Small intestine (tissue), 16 donors: ENCODE measurements around the gene SLC17A5. TPM values are rescaled to one million over a fixed set of nuclear protein-coding genes. Genes with fewer than 3 reads are reported as not detected.

ENCODE experiments used
- DNase-seq, 2 donors: peaks; one replicate each; pipeline versions ENCODE4 v3.0.0 to v3.0.0-alpha.2; 2013
- FAIRE-seq: peaks from 2 replicates; lab custom pipeline; 2012; peaks lifted over from hg19 to GRCh38; lab: Jason Lieb, UNC
- H3K27ac ChIP-seq, 3 donors: one replicate each; pipeline ENCODE4 v1.5.1; 2013; ENCODE audit warnings: low read length in 2 of 3, mild to moderate bottlenecking in 2 of 3, control low read depth in 1 of 3, inconsistent platforms in 1 of 3, low read depth in 1 of 3, moderate library complexity in 1 of 3
- H3K27me3 ChIP-seq, 3 donors: one replicate each; pipeline ENCODE4 v1.6.1; 2013; ENCODE audit warnings: low read length in 3 of 3, inconsistent platforms in 1 of 3; ENCODE audit not compliant: control insufficient read depth in 3 of 3, insufficient read depth in 3 of 3
- H3K36me3 ChIP-seq, 3 donors: one replicate each; pipeline ENCODE4 v1.6.1; 2013; ENCODE audit warnings: low read length in 3 of 3, inconsistent platforms in 1 of 3, low read depth in 1 of 3, mild to moderate bottlenecking in 1 of 3, moderate library complexity in 1 of 3; ENCODE audit not compliant: control insufficient read depth in 3 of 3, insufficient read depth in 2 of 3
- H3K4me1 ChIP-seq, 3 donors: one replicate each; pipeline ENCODE4 v1.6.1; 2013; ENCODE audit warnings: low read length in 2 of 3, inconsistent platforms in 1 of 3, low read depth in 1 of 3, mild to moderate bottlenecking in 1 of 3, moderate library complexity in 1 of 3; ENCODE audit not compliant: control insufficient read depth in 3 of 3, insufficient read depth in 2 of 3
- H3K4me3 ChIP-seq, 3 donors: one replicate each; pipeline ENCODE4 v1.5.1; 2013; ENCODE audit warnings: low read length in 3 of 3, control low read depth in 1 of 3, inconsistent platforms in 1 of 3, low read depth in 1 of 3, mild to moderate bottlenecking in 1 of 3, moderate library complexity in 1 of 3
- H3K9me3 ChIP-seq, 2 donors: one replicate each; pipeline ENCODE4 v1.6.1; 2013; ENCODE audit warnings: low read depth in 1 of 2, low read length in 1 of 2; ENCODE audit not compliant: control insufficient read depth in 2 of 2, insufficient read depth in 1 of 2
- WGBS, 3 donors: extraction: QIAGEN DNeasy Blood & Tissue Kit; methylation state at CpG; one replicate each; pipeline ENCODE4 v1.1.7; 2013; 5-methylcytosine and 5-hydroxymethylcytosine counted together
- long read RNA-seq, 10 donors: transcript quantifications; one replicate each; lab custom pipeline, GENCODE V29; 2026
- polyA plus RNA-seq, 4 donors: library from polyadenylated mRNA; stranded (reverse) in 3 of 4; unstranded in 1 of 4; fragments of 200-250 nt in 3 of 4; fragments of 120-200 nt in 1 of 4; gene quantifications; one replicate each; pipeline versions ENCODE4 v1.2.1 to v1.2.3, GENCODE V29; 2013
- donor health status: healthy with polysubstance abuse.
- donor health status: control.
- donor health status: control.
- donor health status: Bipolar disorder and iron deficiency.
- donor health status: healthy.

The SLC17A5 gene
- polyA plus RNA-seq: 100 to 1,000 TPM in 1 of 4 donors, 10 to 100 TPM in 1, 1 to 10 TPM in 2; 4.9 to 152 (median 11.5) TPM
- long read RNA-seq, donor 1, transcript SLC17A5-201 (11 exons, 3,455 nt): major isoform, 36 of 57 reads
- long read RNA-seq, donor 1, partial matches to known transcripts: 21 of 57 reads
- long read RNA-seq, donor 1, other reads (novel, unspliced or antisense): 0 of 57 reads
- long read RNA-seq, donor 2, transcript SLC17A5-201 (11 exons, 3,455 nt): major isoform, 6 of 6 reads
- long read RNA-seq, donor 2, partial matches to known transcripts: 0 of 6 reads
- long read RNA-seq, donor 2, other reads (novel, unspliced or antisense): 0 of 6 reads
- long read RNA-seq, donor 3, transcript SLC17A5-201 (11 exons, 3,455 nt): major isoform, 6 of 23 reads
- long read RNA-seq, donor 3, partial matches to known transcripts: 17 of 23 reads
- long read RNA-seq, donor 3, other reads (novel, unspliced or antisense): 0 of 23 reads
- long read RNA-seq, donor 4: 0 reads
- long read RNA-seq, donor 5: 0 reads
- long read RNA-seq, donor 6, transcript SLC17A5-201 (11 exons, 3,455 nt): major isoform, 16 of 16 reads
- long read RNA-seq, donor 6, partial matches to known transcripts: 0 of 16 reads
- long read RNA-seq, donor 6, other reads (novel, unspliced or antisense): 0 of 16 reads
- long read RNA-seq, donor 7, partial matches to known transcripts: 0 of 1 reads
- long read RNA-seq, donor 7, other reads (novel, unspliced or antisense): 0 of 1 reads
- long read RNA-seq, donor 8: 0 reads
- long read RNA-seq, donor 9, transcript SLC17A5-201 (11 exons, 3,455 nt): major isoform, 8 of 8 reads
- long read RNA-seq, donor 9, partial matches to known transcripts: 0 of 8 reads
- long read RNA-seq, donor 9, other reads (novel, unspliced or antisense): 0 of 8 reads
- long read RNA-seq, donor 10, transcript SLC17A5-201 (11 exons, 3,455 nt): major isoform, 19 of 19 reads
- long read RNA-seq, donor 10, partial matches to known transcripts: 0 of 19 reads
- long read RNA-seq, donor 10, other reads (novel, unspliced or antisense): 0 of 19 reads

GRCh38 chr6:73653571-73654424 is at the start of gene SLC17A5:
Gene SLC17A5, minus strand, starts transcription at chr6:73653992. Its CDS starts 106 bp downstream, at chr6:73653886.
- DNase-seq: peak; percentile 95 to 99
- Histone ChIP-seq H3K36me3 (peaks cover 0 to 9% (median 0%) of the 10 kb centered on the region in 3 donors), H3K9me3 (no peaks in the 10 kb centered on the region), H3K4me1 (peaks cover 0 to 11% (median 0%) of the 10 kb centered on the region in 3 donors), H3K27me3 (no peaks in the 10 kb centered on the region), H3K4me3 (peak within 1 kb of the TSS; percentile 61 to 98 (median 96)), H3K27ac (peak within 1 kb of the TSS; percentile 99 to 100 (median 99))
- no peak for FAIRE-seq
- WGBS, 3 donors: 0% methylated on average over 71 to 90 of the region's 90 CpGs

GRCh38 chr6:73703466-73703865 is 49.7 kb upstream of the SLC17A5 start:
- Histone ChIP-seq H3K27me3 (peaks cover 0 to 2% (median 0%) of the 10 kb centered on the region in 3 donors), H3K27ac (no peak overlapping the region)
- 52 to 90% (median 66%) methylated on average over 1 of the region's 1 CpG for WGBS, 3 donors

GRCh38 chr6:73702444-73702843 is 48.7 kb upstream of the SLC17A5 start:
- H3K4me1 ChIP-seq: no peaks in the 10 kb centered on the region
- H3K4me3 ChIP-seq: no peak overlapping the region
- WGBS, 3 donors: 76 to 85% (median 82%) methylated on average over 2 of the region's 2 CpGs
- no peak overlapping the region for H3K27ac ChIP-seq
- H3K36me3 ChIP-seq: no peaks in the 10 kb centered on the region
- FAIRE-seq: no peak
- no peak for DNase-seq
- peaks cover 0 to 2% (median 0%) of the 10 kb centered on the region in 3 donors for H3K27me3 ChIP-seq
- no peaks in the 10 kb centered on the region for H3K9me3 ChIP-seq

More at GRCh38 chr6:73703466-73703865, 49.7 kb upstream of the SLC17A5 start:
- no peaks in the 10 kb centered on the region for H3K9me3 ChIP-seq
- no peaks in the 10 kb centered on the region for H3K36me3 ChIP-seq
- no peak for DNase-seq
- no peak for FAIRE-seq
- H3K4me3 ChIP-seq: no peak overlapping the region
- H3K4me1 ChIP-seq: no peaks in the 10 kb centered on the region

GRCh38 chr6:73699676-73700459 is 46.1 kb upstream of the SLC17A5 start:
- FAIRE-seq (no peak), DNase-seq (no peak)
- Histone ChIP-seq H3K27me3 (peaks cover 0 to 14% (median 3%) of the 10 kb centered on the region in 3 donors), H3K4me1 (no peaks in the 10 kb centered on the region), H3K9me3 (no peaks in the 10 kb centered on the region), H3K27ac (no peak overlapping the region), H3K4me3 (no peak overlapping the region), H3K36me3 (no peaks in the 10 kb centered on the region)
- 77 to 83% (median 81%) methylated on average over 4 of the region's 4 CpGs for WGBS, 3 donors

- FAIRE-seq (no peak), DNase-seq (no peak)
- Histone ChIP-seq H3K4me3 (no peak overlapping the region), H3K36me3 (no peaks in the 10 kb centered on the region), H3K4me1 (no peaks in the 10 kb centered on the region), H3K27ac (no peak overlapping the region), H3K27me3 (peaks cover 0 to 18% (median 3%) of the 10 kb centered on the region in 3 donors), H3K9me3 (no peaks in the 10 kb centered on the region)
- 78 to 81% (median 79%) methylated on average over 10 of the region's 10 CpGs for WGBS, 3 donors
Observed at GRCh38 chr6:73696966-73697655, 43.3 kb upstream of the SLC17A5 start.

- no peaks in the 10 kb centered on the region for H3K36me3 ChIP-seq
- 2 to 4% (median 2%) methylated on average over 58 to 61 of the region's 61 CpGs for WGBS, 3 donors
- no peaks in the 10 kb centered on the region for H3K4me1 ChIP-seq
- H3K27ac ChIP-seq: peak within 1 kb of the TSS in 2 of 3 donors; percentile 66 to 75
- peak within 1 kb of the TSS in 2 of 3 donors; percentile 38 to 57 for H3K4me3 ChIP-seq
- FAIRE-seq: no peak
- H3K27me3 ChIP-seq: peaks cover 0 to 18% (median 3%) of the 10 kb centered on the region in 3 donors
- peak in 1 of 2 donors; percentile 48 for DNase-seq
- H3K9me3 ChIP-seq: no peaks in the 10 kb centered on the region
Observed at GRCh38 chr6:73695619-73696421, 42.0 kb upstream of the SLC17A5 start, which contains the start of gene CD109. Gene CD109, plus strand, starts transcription at chr6:73696203. Its CDS starts 13 bp downstream, at chr6:73696216.
